WI38 (cell line): ENCODE data around the gene PEMT.
"Not testable (repeated sequence)": the region's sequence is repeated elsewhere in the genome, so short reads cannot be mapped to it uniquely, and the experiment has no call there.

ENCODE experiments used
- H3K4me3 ChIP-seq: 2 replicates; pipeline ENCODE4 v1.5.1; 2011; ENCODE audit warnings: low read depth, mild to moderate bottlenecking, control low read depth, low read length
- TF ChIP-seq, protein P1 (sequence below): IDR thresholded peaks from 2 replicates; pipeline ENCODE4 v1.5.1; 2012; ENCODE audit warnings: low read depth, mild to moderate bottlenecking, control low read depth, low read length

PEMT gene

DNA sequence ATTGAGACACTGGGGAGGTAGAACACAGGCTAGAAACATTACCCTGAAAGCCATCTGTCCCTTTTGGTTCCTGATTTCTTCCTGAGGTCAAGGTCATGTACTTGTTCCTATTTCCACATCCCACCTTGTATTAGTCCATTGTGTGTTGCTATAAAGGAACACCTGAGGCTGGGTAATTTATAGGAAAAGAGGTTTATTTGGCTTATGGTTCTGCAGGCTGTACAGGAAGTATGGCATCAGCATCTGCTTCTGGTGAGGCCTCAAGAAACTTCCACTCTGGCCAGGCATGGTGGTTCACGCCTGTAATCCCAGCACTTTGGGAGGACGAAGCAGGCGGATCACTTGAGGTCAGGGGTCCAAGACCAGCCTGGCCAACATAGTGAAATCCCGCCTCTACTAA is 122.2 kb downstream of the PEMT start:
- TF ChIP-seq, protein P1, sequence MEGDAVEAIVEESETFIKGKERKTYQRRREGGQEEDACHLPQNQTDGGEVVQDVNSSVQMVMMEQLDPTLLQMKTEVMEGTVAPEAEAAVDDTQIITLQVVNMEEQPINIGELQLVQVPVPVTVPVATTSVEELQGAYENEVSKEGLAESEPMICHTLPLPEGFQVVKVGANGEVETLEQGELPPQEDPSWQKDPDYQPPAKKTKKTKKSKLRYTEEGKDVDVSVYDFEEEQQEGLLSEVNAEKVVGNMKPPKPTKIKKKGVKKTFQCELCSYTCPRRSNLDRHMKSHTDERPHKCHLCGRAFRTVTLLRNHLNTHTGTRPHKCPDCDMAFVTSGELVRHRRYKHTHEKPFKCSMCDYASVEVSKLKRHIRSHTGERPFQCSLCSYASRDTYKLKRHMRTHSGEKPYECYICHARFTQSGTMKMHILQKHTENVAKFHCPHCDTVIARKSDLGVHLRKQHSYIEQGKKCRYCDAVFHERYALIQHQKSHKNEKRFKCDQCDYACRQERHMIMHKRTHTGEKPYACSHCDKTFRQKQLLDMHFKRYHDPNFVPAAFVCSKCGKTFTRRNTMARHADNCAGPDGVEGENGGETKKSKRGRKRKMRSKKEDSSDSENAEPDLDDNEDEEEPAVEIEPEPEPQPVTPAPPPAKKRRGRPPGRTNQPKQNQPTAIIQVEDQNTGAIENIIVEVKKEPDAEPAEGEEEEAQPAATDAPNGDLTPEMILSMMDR: no peak

GRCh38 chr17:17468217-17469010 is 123.1 kb downstream of the PEMT start:
- H3K4me3 ChIP-seq: no peak overlapping the region
- TF ChIP-seq, protein P1: no peak

More for the DNA sequence above, 122.2 kb downstream of the PEMT start:
- H3K4me3 ChIP-seq: no peak overlapping the region

GRCh38 chr17:17467720-17468119 is 123.8 kb downstream of the PEMT start:
- TF ChIP-seq, protein P1: no peak
- no peak overlapping the region for H3K4me3 ChIP-seq

- TF ChIP-seq, protein P1: no peak
- no peak overlapping the region for H3K4me3 ChIP-seq
These were observed 124.5 kb downstream of the PEMT start for GRCh38 chr17:17467016-17467415.

DNA sequence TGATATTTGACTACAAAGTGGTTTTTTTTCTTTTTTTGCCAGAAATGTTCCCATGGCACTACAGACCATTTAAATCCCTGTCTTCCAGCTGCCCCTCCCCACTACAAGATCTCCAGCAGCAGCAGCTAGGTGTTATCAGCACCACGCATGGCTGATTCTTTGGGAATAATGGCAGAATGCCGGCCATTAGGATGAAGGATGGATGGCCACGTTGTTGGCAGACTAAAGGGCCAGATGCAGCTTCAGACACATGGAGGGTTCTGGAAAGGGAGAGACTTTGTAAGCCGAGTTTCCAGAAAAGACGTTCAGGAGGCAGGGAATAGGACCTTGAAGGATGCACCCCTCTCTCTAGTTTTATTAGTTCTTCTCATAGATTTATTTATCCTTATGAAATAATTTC is 125.0 kb downstream of the PEMT start:
- no peak overlapping the region for H3K4me3 ChIP-seq
- TF ChIP-seq, protein P1: no peak

GRCh38 chr17:17465878-17466277 is 125.6 kb downstream of the PEMT start:
- not testable (repeated sequence) for H3K4me3 ChIP-seq

GRCh38 chr17:17463821-17464220 is 127.7 kb downstream of the PEMT start:
- no peak overlapping the region for H3K4me3 ChIP-seq

More at GRCh38 chr17:17463821-17464220, 127.7 kb downstream of the PEMT start:
- TF ChIP-seq, protein P1: no peak
